ENCODE measurements around the gene PDZD7.

Gene PDZD7

GRCh38 chr10:100965820-100966219 lies 65.1 kb downstream of the PDZD7 start:
- TF ChIP-seq, protein P1, sequence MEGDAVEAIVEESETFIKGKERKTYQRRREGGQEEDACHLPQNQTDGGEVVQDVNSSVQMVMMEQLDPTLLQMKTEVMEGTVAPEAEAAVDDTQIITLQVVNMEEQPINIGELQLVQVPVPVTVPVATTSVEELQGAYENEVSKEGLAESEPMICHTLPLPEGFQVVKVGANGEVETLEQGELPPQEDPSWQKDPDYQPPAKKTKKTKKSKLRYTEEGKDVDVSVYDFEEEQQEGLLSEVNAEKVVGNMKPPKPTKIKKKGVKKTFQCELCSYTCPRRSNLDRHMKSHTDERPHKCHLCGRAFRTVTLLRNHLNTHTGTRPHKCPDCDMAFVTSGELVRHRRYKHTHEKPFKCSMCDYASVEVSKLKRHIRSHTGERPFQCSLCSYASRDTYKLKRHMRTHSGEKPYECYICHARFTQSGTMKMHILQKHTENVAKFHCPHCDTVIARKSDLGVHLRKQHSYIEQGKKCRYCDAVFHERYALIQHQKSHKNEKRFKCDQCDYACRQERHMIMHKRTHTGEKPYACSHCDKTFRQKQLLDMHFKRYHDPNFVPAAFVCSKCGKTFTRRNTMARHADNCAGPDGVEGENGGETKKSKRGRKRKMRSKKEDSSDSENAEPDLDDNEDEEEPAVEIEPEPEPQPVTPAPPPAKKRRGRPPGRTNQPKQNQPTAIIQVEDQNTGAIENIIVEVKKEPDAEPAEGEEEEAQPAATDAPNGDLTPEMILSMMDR (IDR thresholded peaks at IDR 0.05; ENCODE audit: insufficient read depth, low read depth, low read length, missing control alignments): no peak
- H3K4me3 ChIP-seq (ENCODE audit: low read depth, low read length): no peak overlapping the region
- DNase-seq (ENCODE audit: low read depth): no peak

DNA sequence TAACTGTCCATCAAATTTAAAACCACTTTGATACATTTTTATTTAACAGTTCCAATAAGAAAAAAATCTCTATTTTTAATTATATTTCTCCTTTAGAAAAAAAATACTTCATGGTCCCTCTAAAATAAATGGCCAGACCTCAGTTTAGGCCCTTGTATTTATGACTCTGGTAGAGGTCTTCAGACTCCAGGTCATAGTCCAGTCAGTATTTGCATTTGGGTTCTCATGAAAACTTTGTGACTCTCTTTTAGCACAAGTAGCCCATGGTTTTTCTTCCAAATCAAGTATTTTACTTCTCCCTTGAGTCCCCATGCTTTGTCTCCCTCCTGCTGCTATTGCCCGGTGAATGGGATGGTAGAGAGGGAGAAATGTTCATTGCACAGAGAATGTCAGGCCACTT lies 67.1 kb downstream of the PDZD7 start:
- TF ChIP-seq, protein P1 (IDR thresholded peaks at IDR 0.05; ENCODE audit: insufficient read depth, low read depth, low read length, missing control alignments): no peak
- H3K4me3 ChIP-seq (ENCODE audit: low read depth, low read length): no peak overlapping the region
- no peak for DNase-seq (ENCODE audit: low read depth)

- H3K4me3 ChIP-seq (ENCODE audit: low read depth, low read length): no peak overlapping the region
- no peak for DNase-seq (ENCODE audit: low read depth)
- TF ChIP-seq, protein P1 (IDR thresholded peaks at IDR 0.05; ENCODE audit: insufficient read depth, low read depth, low read length, missing control alignments): no peak
These were observed 68.4 kb downstream of the PDZD7 start for GRCh38 chr10:100962351-100963080.

DNA sequence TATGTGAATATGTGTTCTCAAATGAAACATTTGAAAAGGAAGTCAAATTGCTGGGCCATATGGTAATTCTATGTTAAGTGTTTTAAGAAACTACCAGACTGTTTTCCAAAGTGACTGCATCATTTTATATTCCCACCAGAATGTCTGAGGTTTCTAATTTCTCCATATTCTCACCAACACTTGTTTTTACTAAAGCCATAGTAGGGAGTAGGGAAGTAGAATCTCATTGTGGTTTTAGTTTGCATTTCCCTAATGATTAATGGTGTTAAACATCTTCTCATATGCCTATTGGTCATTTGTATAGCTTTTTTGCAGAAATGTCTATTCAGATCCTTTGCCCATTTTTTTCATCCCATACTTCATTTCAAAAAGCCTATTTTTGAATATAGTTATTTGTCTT lies 70.7 kb downstream of the PDZD7 start:
- TF ChIP-seq, protein P1 (IDR thresholded peaks at IDR 0.05; ENCODE audit: insufficient read depth, low read depth, low read length, missing control alignments): no peak
- no peak for DNase-seq (ENCODE audit: low read depth)
- no peak overlapping the region for H3K4me3 ChIP-seq (ENCODE audit: low read depth, low read length)

Measured in GM12865 (cell line).